Measurements from ENCODE around the gene XYLT1.

DNA sequence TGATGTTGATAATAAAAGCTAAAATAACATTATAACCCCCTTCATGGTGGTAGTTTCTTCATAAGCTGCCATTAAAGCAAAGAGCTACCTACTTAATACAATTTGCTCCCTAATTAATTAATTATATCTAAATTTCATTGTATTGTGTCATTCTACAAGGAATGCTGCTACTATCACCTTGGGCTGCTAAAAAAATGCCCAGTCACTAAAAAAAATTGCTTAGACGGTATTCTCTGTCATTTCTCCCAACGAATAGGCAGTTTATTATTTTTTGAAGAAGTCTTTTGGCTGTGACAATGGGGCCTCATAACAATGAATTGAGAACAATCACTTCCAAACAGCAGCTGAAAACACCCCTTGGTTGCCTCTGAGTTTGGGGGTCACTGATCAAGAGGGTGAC is 59.5 kb downstream of the XYLT1 start:
- TF ChIP-seq, protein P1, sequence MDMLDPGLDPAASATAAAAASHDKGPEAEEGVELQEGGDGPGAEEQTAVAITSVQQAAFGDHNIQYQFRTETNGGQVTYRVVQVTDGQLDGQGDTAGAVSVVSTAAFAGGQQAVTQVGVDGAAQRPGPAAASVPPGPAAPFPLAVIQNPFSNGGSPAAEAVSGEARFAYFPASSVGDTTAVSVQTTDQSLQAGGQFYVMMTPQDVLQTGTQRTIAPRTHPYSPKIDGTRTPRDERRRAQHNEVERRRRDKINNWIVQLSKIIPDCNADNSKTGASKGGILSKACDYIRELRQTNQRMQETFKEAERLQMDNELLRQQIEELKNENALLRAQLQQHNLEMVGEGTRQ (IDR thresholded peaks at IDR 0.05; ENCODE audit: borderline replicate concordance, low read depth, low read length): no peak
- TF ChIP-seq GABPA (IDR thresholded peaks at IDR 0.05; ENCODE audit: low read depth) (no peak), GATA2 (CRISPR knock-in tag; IDR thresholded peaks at IDR 0.05) (no peak), SMC3 (IDR thresholded peaks at IDR 0.05; ENCODE audit: low read depth, low read length) (no peak), TEAD4 (IDR thresholded peaks at IDR 0.05; ENCODE audit: borderline replicate concordance, insufficient read depth) (no peak), JUND (IDR thresholded peaks at IDR 0.05) (no peak), CTCF (IDR thresholded peaks at IDR 0.05) (no peak)

Measured in SK-N-SH (cell line).